Upper lobe of left lung (tissue), 6 donors: ENCODE data around the gene CDK8. TPM values are rescaled to one million over a fixed set of nuclear protein-coding genes. Genes with fewer than 3 reads are reported as not detected.

Source experiments
- ATAC-seq, 2 donors: fragments of 200-7000 bp; cut with Tn5 transposase; one replicate each; pipeline ENCODE4 v1.9.1; 2022; ENCODE audit warnings: mild to moderate bottlenecking in 2 of 2, moderate library complexity in 2 of 2; ENCODE audit not compliant: low FRiP score in 2 of 2
- DNase-seq, 2 donors: peaks; one replicate each; pipeline ENCODE4 v3.0.0-alpha.2; 2019 to 2020
- H3K27ac ChIP-seq, 4 donors: fragments of 200-600 bp; sonication (generic); one replicate each; pipeline ENCODE4 v1.5.1; 2016 to 2019
- H3K27me3 ChIP-seq, 4 donors: fragments of 200-600 bp; sonication (generic); one replicate each; pipeline ENCODE4 v1.5.1; 2017 to 2019
- H3K36me3 ChIP-seq, 4 donors: fragments of 200-600 bp; sonication (generic); one replicate each; pipeline ENCODE4 v1.5.1; 2016 to 2019
- H3K4me1 ChIP-seq, 4 donors: fragments of 200-600 bp; sonication (generic); one replicate each; pipeline ENCODE4 v1.5.1; 2018 to 2019
- H3K4me3 ChIP-seq, 4 donors: fragments of 200-600 bp; sonication (generic); one replicate each; pipeline ENCODE4 v1.5.1; 2017 to 2019; ENCODE audit warnings: mild to moderate bottlenecking in 2 of 4, moderate library complexity in 1 of 4
- H3K9me3 ChIP-seq, 4 donors: fragments of 200-600 bp; sonication (generic); one replicate each; pipeline ENCODE4 v1.5.1; 2018 to 2019
- EP300 ChIP-seq, 4 donors: sonication (generic); formaldehyde crosslinking; IDR thresholded peaks; one replicate each; pipeline ENCODE4 v1.5.1; 2017; ENCODE audit warnings: antibody characterized with exemption in 4 of 4, control low read depth in 2 of 4
- POLR2A ChIP-seq, 4 donors: fragments of 450-650 bp; IDR thresholded peaks; one replicate each; pipeline ENCODE4 v1.5.1; 2016 to 2017; ENCODE audit warnings: antibody characterized with exemption in 4 of 4, mild to moderate bottlenecking in 2 of 4
- POLR2AphosphoS5 ChIP-seq, 2 donors: sonication (generic); formaldehyde crosslinking; IDR thresholded peaks; one replicate each; pipeline ENCODE4 v1.5.1; 2017; ENCODE audit warnings: antibody characterized with exemption in 2 of 2
- WGBS, 2 donors: methylation state at CpG; one replicate each; pipeline ENCODE4 v1.1.5; 2017 to 2018; 5-methylcytosine and 5-hydroxymethylcytosine counted together
- total RNA-seq, 6 donors: library from RNA; depleted of rRNA in 4 of 6; stranded (reverse); fragments of >200 nt in 4 of 6; gene quantifications; one replicate each; pipeline versions ENCODE4 v1.1.0 to v1.2.1, GENCODE V29; 2016 to 2021
- TF ChIP-seq, protein P1 (sequence below), 6 experiments: fragments of 450-650 bp in 4 of 6; fragments of 200-600 bp in 2 of 6; sonication (generic) in 2 of 6; IDR thresholded peaks; one replicate each; pipeline ENCODE4 v1.5.1; 2016 to 2019; ENCODE audit warnings: antibody characterized with exemption in 6 of 6
- donor health status: DM: no; HTN: no; CAD: no; lungs with moderate emphysema.
- donor health status: DM: no; HTN: yes; CAD: no; lungs with severe emphysema.

Gene CDK8
- total RNA-seq, 6 donors from 2014 or later = 9.4 to 15.6 (median 10.8) TPM

GRCh38 chr13:26325876-26326275 lies 71.9 kb downstream of the CDK8 start:
- Histone ChIP-seq H3K4me1 (peaks cover 7 to 25% (median 11%) of the 10 kb centered on the region in 4 donors), H3K4me3 (no peak overlapping the region), H3K36me3 (no peaks in the 10 kb centered on the region), H3K9me3 (no peaks in the 10 kb centered on the region), H3K27ac (no peak overlapping the region), H3K27me3 (no peaks in the 10 kb centered on the region)
- ATAC-seq (no peak), DNase-seq (no peak)
- WGBS, 2 donors = 74 to 81% methylated on average over 1 of the region's 1 CpG
- TF ChIP-seq POLR2AphosphoS5 (IDR thresholded peaks at IDR 0.05) (no peak), POLR2A (IDR thresholded peaks at IDR 0.05) (no peak), EP300 (IDR thresholded peaks at IDR 0.05) (no peak)
- TF ChIP-seq, protein P1, sequence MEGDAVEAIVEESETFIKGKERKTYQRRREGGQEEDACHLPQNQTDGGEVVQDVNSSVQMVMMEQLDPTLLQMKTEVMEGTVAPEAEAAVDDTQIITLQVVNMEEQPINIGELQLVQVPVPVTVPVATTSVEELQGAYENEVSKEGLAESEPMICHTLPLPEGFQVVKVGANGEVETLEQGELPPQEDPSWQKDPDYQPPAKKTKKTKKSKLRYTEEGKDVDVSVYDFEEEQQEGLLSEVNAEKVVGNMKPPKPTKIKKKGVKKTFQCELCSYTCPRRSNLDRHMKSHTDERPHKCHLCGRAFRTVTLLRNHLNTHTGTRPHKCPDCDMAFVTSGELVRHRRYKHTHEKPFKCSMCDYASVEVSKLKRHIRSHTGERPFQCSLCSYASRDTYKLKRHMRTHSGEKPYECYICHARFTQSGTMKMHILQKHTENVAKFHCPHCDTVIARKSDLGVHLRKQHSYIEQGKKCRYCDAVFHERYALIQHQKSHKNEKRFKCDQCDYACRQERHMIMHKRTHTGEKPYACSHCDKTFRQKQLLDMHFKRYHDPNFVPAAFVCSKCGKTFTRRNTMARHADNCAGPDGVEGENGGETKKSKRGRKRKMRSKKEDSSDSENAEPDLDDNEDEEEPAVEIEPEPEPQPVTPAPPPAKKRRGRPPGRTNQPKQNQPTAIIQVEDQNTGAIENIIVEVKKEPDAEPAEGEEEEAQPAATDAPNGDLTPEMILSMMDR (IDR thresholded peaks at IDR 0.05) = no peak

- no peak for ATAC-seq
- TF ChIP-seq POLR2AphosphoS5 (IDR thresholded peaks at IDR 0.05) (no peak), POLR2A (IDR thresholded peaks at IDR 0.05) (no peak), EP300 (IDR thresholded peaks at IDR 0.05) (no peak)
- TF ChIP-seq, protein P1 (IDR thresholded peaks at IDR 0.05) = no peak
- no peaks in the 10 kb centered on the region for H3K9me3 ChIP-seq
- peaks cover 7 to 25% (median 11%) of the 10 kb centered on the region in 4 donors for H3K4me1 ChIP-seq
- no peak for DNase-seq
- H3K27me3 ChIP-seq = no peaks in the 10 kb centered on the region
- no peaks in the 10 kb centered on the region for H3K36me3 ChIP-seq
- H3K4me3 ChIP-seq = no peak overlapping the region
- no peak overlapping the region for H3K27ac ChIP-seq
- 82 to 92% methylated on average over 2 of the region's 2 CpGs for WGBS, 2 donors
Observed at GRCh38 chr13:26326562-26326961, 72.6 kb downstream of the CDK8 start.

GRCh38 chr13:26327940-26328725 lies 74.2 kb downstream of the CDK8 start:
- Histone ChIP-seq H3K9me3 (no peaks in the 10 kb centered on the region), H3K27me3 (no peaks in the 10 kb centered on the region), H3K4me3 (no peak overlapping the region), H3K27ac (no peak overlapping the region), H3K4me1 (peaks cover 7 to 25% (median 11%) of the 10 kb centered on the region in 4 donors), H3K36me3 (no peaks in the 10 kb centered on the region)
- WGBS, 2 donors = 71 to 90% methylated on average over 1 of the region's 1 CpG
- no peak for ATAC-seq
- DNase-seq = no peak
- no peak for TF ChIP-seq POLR2A (IDR thresholded peaks at IDR 0.05)
- no peak for TF ChIP-seq EP300 (IDR thresholded peaks at IDR 0.05)
- TF ChIP-seq POLR2AphosphoS5 (IDR thresholded peaks at IDR 0.05) = no peak
- TF ChIP-seq, protein P1 (IDR thresholded peaks at IDR 0.05) = no peak

GRCh38 chr13:26335158-26335557 lies 81.2 kb downstream of the CDK8 start:
- Histone ChIP-seq H3K9me3 (no peaks in the 10 kb centered on the region), H3K27me3 (no peaks in the 10 kb centered on the region), H3K27ac (no peak overlapping the region), H3K4me1 (peaks cover 0 to 7% (median 0%) of the 10 kb centered on the region in 4 donors), H3K4me3 (no peak overlapping the region), H3K36me3 (no peaks in the 10 kb centered on the region)
- WGBS, 2 donors = 73 to 86% methylated on average over 5 of the region's 5 CpGs
- no peak for ATAC-seq
- no peak for TF ChIP-seq EP300 (IDR thresholded peaks at IDR 0.05)
- TF ChIP-seq POLR2AphosphoS5 (IDR thresholded peaks at IDR 0.05) = no peak
- DNase-seq = no peak

DNA sequence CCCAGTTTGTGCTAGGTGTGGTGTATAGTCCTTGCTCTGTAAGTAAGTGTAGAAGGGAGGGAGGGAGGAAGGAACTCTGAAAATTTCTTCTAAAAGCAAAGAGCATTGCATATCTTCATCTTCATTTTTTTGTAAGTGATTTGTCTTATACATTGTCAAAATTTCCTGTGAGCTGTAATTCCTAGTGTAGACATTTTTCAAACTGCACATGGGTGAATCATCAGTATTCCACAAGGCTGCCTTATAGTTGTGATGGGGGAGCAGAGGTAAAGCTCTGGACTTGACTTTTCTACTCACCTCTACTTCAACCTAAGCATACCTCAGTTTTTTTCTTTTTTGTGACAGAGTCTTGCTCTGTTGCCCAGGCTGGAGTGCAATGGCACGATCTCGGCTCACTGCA lies 86.9 kb downstream of the CDK8 start:
- DNase-seq = no peak
- H3K9me3 ChIP-seq = no peaks in the 10 kb centered on the region
- H3K27me3 ChIP-seq = no peaks in the 10 kb centered on the region
- ATAC-seq = no peak
- H3K36me3 ChIP-seq = no peaks in the 10 kb centered on the region
- H3K4me1 ChIP-seq = no peaks in the 10 kb centered on the region
- no peak overlapping the region for H3K4me3 ChIP-seq
- H3K27ac ChIP-seq = no peak overlapping the region
- WGBS, 2 donors = 89 to 100% methylated on average over 2 of the region's 2 CpGs
- TF ChIP-seq POLR2A (IDR thresholded peaks at IDR 0.05) (no peak), EP300 (IDR thresholded peaks at IDR 0.05) (no peak), POLR2AphosphoS5 (IDR thresholded peaks at IDR 0.05) (no peak)
- TF ChIP-seq, protein P1 (IDR thresholded peaks at IDR 0.05) = no peak
